A549 treated with AZD2906 at 1 μM for 4 hours (cell line): ENCODE data around the gene STX1A. TPM values are rescaled to one million over a fixed set of nuclear protein-coding genes. Genes with fewer than 3 reads are reported as not detected.

ENCODE experiments used
- total RNA-seq: library from RNA; stranded (reverse); fragments of 200-300 nt; extraction: Qiagen RNA extraction; gene quantifications from 5 replicates; pipeline ENCODE4 v1.2.3, GENCODE V29; 2022

Gene STX1A
- total RNA-seq, result 59.4 to 76.5 TPM (median 66.8 TPM) in 5 replicates

GRCh38 chr7:73718905-73719805 is at the start of gene STX1A:
TSS of gene STX1A (minus strand) at chr7:73719669. CDS start at chr7:73719631, 38 bp downstream.

DNA sequence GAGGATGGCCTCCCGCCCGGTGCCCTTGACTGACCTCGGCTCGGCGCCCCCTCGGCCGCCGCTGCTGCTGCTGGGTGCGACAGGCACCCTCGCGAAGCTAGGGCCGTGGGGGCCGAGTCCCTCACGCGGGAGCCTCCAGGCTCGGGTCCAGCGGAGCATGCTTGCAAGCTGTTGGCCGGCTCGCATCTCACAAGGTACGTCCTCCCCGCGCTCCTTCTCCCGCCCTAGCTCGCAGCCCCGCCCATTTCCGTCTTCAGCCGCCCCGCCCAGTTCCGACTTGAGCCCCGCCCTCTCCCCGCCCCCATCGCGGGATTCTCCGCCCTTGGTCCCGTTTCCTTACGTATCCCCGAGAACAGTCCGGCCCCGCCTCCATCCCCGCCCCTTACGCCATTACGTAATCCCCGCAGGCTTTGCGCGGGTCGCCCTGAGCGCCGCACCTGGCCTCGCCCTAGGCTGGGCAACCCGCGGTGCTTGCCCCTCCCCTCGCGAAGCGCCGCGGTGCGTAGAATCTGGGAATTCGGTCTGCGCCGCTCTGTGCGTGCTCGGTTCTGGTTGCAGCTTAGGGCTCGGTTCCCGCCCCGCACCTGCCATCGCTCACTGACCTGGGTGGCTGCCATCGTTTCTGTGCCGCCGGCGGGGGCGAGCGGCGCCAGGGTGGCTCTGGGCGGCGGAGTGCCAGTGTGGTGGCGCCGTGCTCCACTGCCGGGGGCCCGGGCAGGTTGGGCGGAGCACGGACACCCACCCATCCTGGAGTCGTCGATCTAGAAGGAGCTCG is 19.3 kb upstream of the STX1A start, which contains the start of gene ABHD11:
ABHD11 (minus strand) TSS at position 191 of the 775 bp plus-strand sequence; CDS start at position 159, 32 bp downstream.

DNA sequence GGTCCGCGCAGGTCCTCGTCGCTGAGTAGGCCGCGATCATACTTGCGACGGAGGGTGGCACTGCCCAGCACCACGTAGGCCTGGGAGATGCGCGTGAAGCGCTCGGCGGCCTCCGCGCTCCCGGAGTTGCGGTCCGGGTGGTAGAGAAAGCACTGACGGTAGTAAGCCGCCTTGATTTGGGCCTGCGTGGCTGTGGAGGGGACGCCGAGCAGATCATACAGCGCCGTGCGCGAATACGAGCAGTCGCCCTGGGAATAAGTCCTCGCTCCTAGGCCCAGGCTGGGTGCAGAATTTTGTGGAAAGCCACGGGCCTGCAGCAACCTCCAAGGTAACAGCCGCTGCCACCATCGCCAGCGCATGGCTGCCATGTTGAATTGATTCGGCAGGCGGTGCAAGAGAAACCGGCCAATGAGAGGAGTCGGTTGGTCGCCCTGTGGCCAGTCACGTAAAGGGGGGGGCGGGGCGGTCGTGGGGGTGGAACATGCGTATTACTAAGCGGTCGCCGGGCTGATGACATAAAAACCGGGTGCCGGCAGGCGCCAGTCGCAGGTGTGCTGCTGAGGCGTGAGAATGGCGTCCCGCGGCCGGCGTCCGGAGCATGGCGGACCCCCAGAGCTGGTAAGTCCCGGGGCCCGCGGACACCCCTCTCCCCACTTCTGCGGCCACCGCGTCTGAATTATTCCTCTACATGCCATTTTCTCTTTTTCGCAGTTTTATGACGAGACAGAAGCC is 36.2 kb downstream of the STX1A start, which contains the start of the genes BUD23 and DNAJC30:
BUD23 (plus strand) TSS at position 542 of the 732 bp plus-strand sequence; CDS start at position 571, 29 bp downstream.
DNAJC30 (minus strand) TSS at position 398 of the 732 bp plus-strand sequence; CDS start at position 368, 30 bp downstream.

DNA sequence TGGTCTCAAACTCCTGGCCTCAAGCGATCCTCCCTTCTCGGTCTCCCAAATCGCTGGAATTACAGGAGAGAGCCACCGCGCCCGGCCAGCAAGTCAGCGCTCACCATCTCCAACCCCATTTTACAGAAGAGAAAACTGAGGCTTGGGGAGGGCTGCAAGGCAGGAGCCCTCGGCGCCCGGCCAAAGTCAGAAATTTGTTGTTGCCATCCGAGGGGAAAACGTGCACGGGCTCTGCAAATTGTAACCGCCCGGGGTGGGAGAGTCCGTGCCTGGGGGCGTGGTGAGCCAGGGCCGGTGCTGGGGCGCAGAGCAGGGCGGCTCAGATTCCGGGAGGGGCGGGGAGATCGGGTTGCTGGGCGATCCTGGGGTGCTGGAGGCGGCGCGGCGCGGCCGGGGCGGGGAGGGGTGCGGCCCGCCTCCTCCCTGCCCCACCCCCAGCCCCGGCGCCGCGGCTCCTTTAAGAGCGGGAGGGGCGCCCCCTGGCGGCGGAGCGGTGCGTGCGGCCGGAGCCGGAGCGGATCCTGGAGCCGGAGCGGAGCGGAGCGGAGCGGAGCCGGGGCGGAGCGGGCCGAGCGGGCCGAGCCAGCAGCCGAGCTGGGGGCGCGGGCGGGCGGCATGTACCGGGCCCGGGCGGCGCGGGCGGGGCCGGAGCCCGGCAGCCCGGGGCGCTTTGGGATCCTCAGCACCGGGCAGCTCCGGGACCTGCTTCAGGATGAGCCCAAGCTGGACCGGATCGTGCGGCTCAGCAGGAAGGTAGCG is 51.9 kb downstream of the STX1A start, which contains the start of gene VPS37D:
VPS37D (plus strand) TSS at position 488 of the 759 bp plus-strand sequence; CDS start at position 616, 128 bp downstream.

Other genes starting within 250 kb of the STX1A start
- 48.9 to 66.0 TPM (median 55.1 TPM) in 5 replicates for gene BAZ1B, start 197.4 kb downstream of the STX1A start, total RNA-seq
- 62.0 to 74.0 TPM (median 68.5 TPM) in 5 replicates for gene BCL7B, start 162.0 kb downstream of the STX1A start, total RNA-seq
- 49.0 to 59.2 TPM (median 49.8 TPM) in 5 replicates for gene TBL2, start 141.1 kb downstream of the STX1A start, total RNA-seq
- 0.60 to 1.3 TPM (median 1.1 TPM) in 5 replicates for gene MLXIPL, start 95.1 kb downstream of the STX1A start, total RNA-seq
- 2.9 to 6.0 TPM (median 5.1 TPM) in 5 replicates for gene VPS37D, start 51.8 kb downstream of the STX1A start, total RNA-seq
- gene DNAJC30, start 36.2 kb downstream of the STX1A start, total RNA-seq, result 7.6 to 11.5 TPM (median 10.6 TPM) in 5 replicates
- 121 to 159 TPM (median 129 TPM) in 5 replicates for gene BUD23, start 36.1 kb downstream of the STX1A start, total RNA-seq
- gene ABHD11, start 19.1 kb upstream of the STX1A start, total RNA-seq, result 20.1 to 25.9 TPM (median 24.1 TPM) in 5 replicates
- 1.4 to 4.4 TPM (median 3.6 TPM) in 5 replicates for gene CLDN3, start 50.6 kb upstream of the STX1A start, total RNA-seq
- gene CLDN4, start 111.3 kb upstream of the STX1A start, total RNA-seq, result 3.4 to 5.2 TPM (median 4.5 TPM) in 5 replicates
- gene METTL27, start 122.8 kb upstream of the STX1A start, total RNA-seq, result 6.8 to 13.2 TPM (median 10.6 TPM) in 5 replicates
- 0.09 to 0.17 TPM (median 0.15 TPM) in 5 replicates for gene TMEM270, start 141.5 kb upstream of the STX1A start, total RNA-seq